HepG2 (cell line): Measurements from ENCODE around the gene TMEM221. TPM values are rescaled to one million over a fixed set of nuclear protein-coding genes. Genes with fewer than 3 reads are reported as not detected.

ENCODE experiments used
- CCAR2 ChIP-seq: fragments of 200-400 bp; formaldehyde crosslinking; optimal IDR thresholded peaks from 2 replicates; pipeline ENCODE3; 2018; ENCODE audit warnings: low read depth, mild to moderate bottlenecking, low read length, moderate library complexity
- HNF4A ChIP-seq: sonication (generic); formaldehyde crosslinking; IDR thresholded peaks from 2 replicates; pipeline ENCODE4 v1.4.0; 2020; ENCODE audit warnings: missing genetic modification reagents
- MIXL1 ChIP-seq: IDR thresholded peaks from 2 replicates; pipeline ENCODE4 v1.6.1; 2016
- MXI1 ChIP-seq: IDR thresholded peaks from 3 replicates; pipeline ENCODE4 v1.6.1; 2012; ENCODE audit warnings: low read depth, low read length, inconsistent platforms, borderline replicate concordance
- MYC ChIP-seq: sonication (generic); formaldehyde crosslinking; IDR thresholded peaks from 2 replicates; pipeline ENCODE4 v1.9.0; 2021; ENCODE audit warnings: missing genetic modification reagents, borderline replicate concordance
- NFE2 ChIP-seq: sonication (generic); formaldehyde crosslinking; IDR thresholded peaks from 2 replicates; pipeline ENCODE4 v1.4.0; 2020; ENCODE audit warnings: missing genetic modification reagents
- PHF8 ChIP-seq: sonication (generic); formaldehyde crosslinking; IDR thresholded peaks from 2 replicates; pipeline ENCODE4 v1.5.0; 2020; ENCODE audit warnings: missing genetic modification reagents
- PRMT3 ChIP-seq: sonication (generic); formaldehyde crosslinking; IDR thresholded peaks from 2 replicates; pipeline ENCODE4 v1.8.1; 2022; ENCODE audit warnings: low read depth, mild to moderate bottlenecking, moderate library complexity, missing genetic modification reagents, borderline replicate concordance
- ZFP37 ChIP-seq: sonication (generic); formaldehyde crosslinking; IDR thresholded peaks from 2 replicates; pipeline ENCODE4 v1.4.0; 2020; ENCODE audit warnings: missing genetic modification reagents, borderline replicate concordance
- ZNF256 ChIP-seq: sonication (generic); formaldehyde crosslinking; conservative IDR thresholded peaks from 2 replicates; pipeline ENCODE4 v1.4.0; 2020; ENCODE audit warnings: missing genetic modification reagents
- ZNF343 ChIP-seq: sonication (generic); formaldehyde crosslinking; IDR thresholded peaks from 2 replicates; pipeline ENCODE4 v1.4.0; 2020; ENCODE audit warnings: mild to moderate bottlenecking, missing genetic modification reagents
- ZNF788 ChIP-seq: sonication (generic); formaldehyde crosslinking; IDR thresholded peaks from 2 replicates; pipeline ENCODE4 v1.5.0; 2020; ENCODE audit warnings: mild to moderate bottlenecking, missing genetic modification reagents, borderline replicate concordance
- polyA plus RNA-seq, 8 experiments: library from polyadenylated mRNA; depleted of rRNA in 3 of 8; stranded (reverse) in 7 of 8; unstranded in 1 of 8; fragments of >200 nt; fragmentation: Illumina TruSeq in 4 of 8; extraction: Trizol in 4 of 8; gene quantifications; 2 replicates each; pipeline versions ENCODE4 v1.2.1 to v1.2.3, GENCODE V29; 2011 to 2016; ENCODE audit warnings: low read depth in 4 of 8, missing spikeins in 1 of 8, mixed read lengths in 1 of 8; ENCODE audit not compliant: insufficient read depth in 1 of 8
- total RNA-seq, 5 experiments: library from RNA; depleted of rRNA; stranded (reverse); fragments of >200 nt; fragmentation: Illumina TruSeq; extraction: Trizol; gene quantifications; 2 replicates each; pipeline ENCODE4 v1.2.3, GENCODE V29; 2016; ENCODE audit warnings: low read depth in 1 of 5
- TF ChIP-seq, protein P1 (sequence below): sonication (generic); formaldehyde crosslinking; IDR thresholded peaks from 2 replicates; pipeline ENCODE4 v1.5.1; 2020; ENCODE audit warnings: mild to moderate bottlenecking, moderate library complexity, missing genetic modification reagents
- TF ChIP-seq, protein P2 (sequence below): IDR thresholded peaks from 2 replicates; pipeline ENCODE4 v1.6.1; 2018; ENCODE audit warnings: missing genetic modification reagents
- TF ChIP-seq, protein P3 (sequence below): sonication (generic); formaldehyde crosslinking; IDR thresholded peaks from 2 replicates; pipeline ENCODE4 v1.4.0; 2020; ENCODE audit warnings: missing genetic modification reagents
- TF ChIP-seq, protein P4 (sequence below): sonication (generic); formaldehyde crosslinking; IDR thresholded peaks from 2 replicates; pipeline ENCODE4 v1.4.0; 2020; ENCODE audit warnings: missing genetic modification reagents
- TF ChIP-seq, protein P5 (sequence below): sonication (generic); formaldehyde crosslinking; IDR thresholded peaks from 2 replicates; pipeline ENCODE4 v1.8.1; 2023; ENCODE audit warnings: mild to moderate bottlenecking, missing genetic modification reagents, borderline replicate concordance
- TF ChIP-seq, protein P6 (sequence below): sonication (generic); formaldehyde crosslinking; IDR thresholded peaks from 2 replicates; pipeline ENCODE4 v1.8.0; 2022; ENCODE audit warnings: low read depth, missing genetic modification reagents

TMEM221 gene
- total and polyA plus RNA-seq, 2 of the 13 experiments (the other 11 are each of a cell fraction or from before 2014, with no cell fraction given) = 0.33 to 0.77 TPM

DNA sequence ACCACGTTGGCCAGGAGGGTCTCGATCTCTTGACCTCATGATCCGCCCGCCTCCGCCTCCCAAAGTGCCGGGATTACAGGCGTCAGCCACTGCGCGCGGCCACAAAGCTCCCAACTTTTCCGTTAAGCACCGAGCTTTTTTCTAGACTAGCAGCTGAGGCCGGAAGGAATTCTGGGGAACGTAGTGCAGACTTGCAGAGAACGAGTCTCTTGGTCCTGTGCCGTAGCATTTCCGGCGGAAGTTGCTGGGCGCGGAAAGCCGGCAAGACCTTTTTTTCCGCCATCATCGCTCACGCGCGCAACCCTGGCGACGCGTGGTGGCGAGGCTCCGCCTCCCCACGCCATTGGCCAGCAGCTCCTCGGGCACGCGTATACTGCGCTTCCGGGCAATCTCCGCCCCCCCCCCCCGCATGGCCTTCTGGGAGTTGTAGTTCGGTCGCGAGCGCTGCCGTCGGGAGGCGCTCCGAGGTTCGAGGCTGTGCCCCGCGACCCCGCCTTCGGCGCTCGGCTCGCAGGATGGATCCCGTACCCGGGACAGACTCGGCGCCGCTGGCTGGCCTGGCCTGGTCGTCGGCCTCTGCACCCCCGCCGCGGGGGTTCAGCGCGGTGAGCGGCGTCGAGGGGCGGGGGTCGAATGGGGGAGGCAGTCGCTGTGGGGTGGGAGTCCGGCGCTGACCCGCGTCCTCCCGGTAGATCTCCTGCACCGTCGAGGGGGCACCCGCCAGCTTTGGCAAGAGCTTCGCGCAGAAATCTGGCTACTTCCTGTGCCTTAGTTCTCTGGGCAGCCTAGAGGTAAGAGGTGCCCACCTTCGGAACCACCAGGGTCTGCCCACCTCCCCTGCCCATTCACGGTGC is 28.6 kb downstream of the TMEM221 start, which contains the start of gene MVB12A (continued):
- TF ChIP-seq, protein P1, sequence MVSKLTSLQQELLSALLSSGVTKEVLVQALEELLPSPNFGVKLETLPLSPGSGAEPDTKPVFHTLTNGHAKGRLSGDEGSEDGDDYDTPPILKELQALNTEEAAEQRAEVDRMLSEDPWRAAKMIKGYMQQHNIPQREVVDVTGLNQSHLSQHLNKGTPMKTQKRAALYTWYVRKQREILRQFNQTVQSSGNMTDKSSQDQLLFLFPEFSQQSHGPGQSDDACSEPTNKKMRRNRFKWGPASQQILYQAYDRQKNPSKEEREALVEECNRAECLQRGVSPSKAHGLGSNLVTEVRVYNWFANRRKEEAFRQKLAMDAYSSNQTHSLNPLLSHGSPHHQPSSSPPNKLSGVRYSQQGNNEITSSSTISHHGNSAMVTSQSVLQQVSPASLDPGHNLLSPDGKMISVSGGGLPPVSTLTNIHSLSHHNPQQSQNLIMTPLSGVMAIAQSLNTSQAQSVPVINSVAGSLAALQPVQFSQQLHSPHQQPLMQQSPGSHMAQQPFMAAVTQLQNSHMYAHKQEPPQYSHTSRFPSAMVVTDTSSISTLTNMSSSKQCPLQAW = peak; percentile 95
- TF ChIP-seq ZNF788 (CRISPR knock-in tag) = peak; percentile 76; the same call in 1 of the 2 replicates
- TF ChIP-seq ZFP37 (CRISPR knock-in tag) = 0 out of 2 replicates have a peak, but pooled peaks have one; percentile 55
- no peak for TF ChIP-seq PRMT3 (CRISPR knock-in tag)
- TF ChIP-seq, protein P2, sequence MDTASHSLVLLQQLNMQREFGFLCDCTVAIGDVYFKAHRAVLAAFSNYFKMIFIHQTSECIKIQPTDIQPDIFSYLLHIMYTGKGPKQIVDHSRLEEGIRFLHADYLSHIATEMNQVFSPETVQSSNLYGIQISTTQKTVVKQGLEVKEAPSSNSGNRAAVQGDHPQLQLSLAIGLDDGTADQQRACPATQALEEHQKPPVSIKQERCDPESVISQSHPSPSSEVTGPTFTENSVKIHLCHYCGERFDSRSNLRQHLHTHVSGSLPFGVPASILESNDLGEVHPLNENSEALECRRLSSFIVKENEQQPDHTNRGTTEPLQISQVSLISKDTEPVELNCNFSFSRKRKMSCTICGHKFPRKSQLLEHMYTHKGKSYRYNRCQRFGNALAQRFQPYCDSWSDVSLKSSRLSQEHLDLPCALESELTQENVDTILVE (CRISPR knock-in tag) = peak; percentile 77; the same call in 1 of the 2 replicates
- TF ChIP-seq, protein P3, sequence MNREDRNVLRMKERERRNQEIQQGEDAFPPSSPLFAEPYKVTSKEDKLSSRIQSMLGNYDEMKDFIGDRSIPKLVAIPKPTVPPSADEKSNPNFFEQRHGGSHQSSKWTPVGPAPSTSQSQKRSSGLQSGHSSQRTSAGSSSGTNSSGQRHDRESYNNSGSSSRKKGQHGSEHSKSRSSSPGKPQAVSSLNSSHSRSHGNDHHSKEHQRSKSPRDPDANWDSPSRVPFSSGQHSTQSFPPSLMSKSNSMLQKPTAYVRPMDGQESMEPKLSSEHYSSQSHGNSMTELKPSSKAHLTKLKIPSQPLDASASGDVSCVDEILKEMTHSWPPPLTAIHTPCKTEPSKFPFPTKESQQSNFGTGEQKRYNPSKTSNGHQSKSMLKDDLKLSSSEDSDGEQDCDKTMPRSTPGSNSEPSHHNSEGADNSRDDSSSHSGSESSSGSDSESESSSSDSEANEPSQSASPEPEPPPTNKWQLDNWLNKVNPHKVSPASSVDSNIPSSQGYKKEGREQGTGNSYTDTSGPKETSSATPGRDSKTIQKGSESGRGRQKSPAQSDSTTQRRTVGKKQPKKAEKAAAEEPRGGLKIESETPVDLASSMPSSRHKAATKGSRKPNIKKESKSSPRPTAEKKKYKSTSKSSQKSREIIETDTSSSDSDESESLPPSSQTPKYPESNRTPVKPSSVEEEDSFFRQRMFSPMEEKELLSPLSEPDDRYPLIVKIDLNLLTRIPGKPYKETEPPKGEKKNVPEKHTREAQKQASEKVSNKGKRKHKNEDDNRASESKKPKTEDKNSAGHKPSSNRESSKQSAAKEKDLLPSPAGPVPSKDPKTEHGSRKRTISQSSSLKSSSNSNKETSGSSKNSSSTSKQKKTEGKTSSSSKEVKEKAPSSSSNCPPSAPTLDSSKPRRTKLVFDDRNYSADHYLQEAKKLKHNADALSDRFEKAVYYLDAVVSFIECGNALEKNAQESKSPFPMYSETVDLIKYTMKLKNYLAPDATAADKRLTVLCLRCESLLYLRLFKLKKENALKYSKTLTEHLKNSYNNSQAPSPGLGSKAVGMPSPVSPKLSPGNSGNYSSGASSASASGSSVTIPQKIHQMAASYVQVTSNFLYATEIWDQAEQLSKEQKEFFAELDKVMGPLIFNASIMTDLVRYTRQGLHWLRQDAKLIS (CRISPR knock-in tag) = no peak
- TF ChIP-seq ZNF256 = peak; percentile 53; the same call in 1 of the 2 replicates
- TF ChIP-seq, protein P4, sequence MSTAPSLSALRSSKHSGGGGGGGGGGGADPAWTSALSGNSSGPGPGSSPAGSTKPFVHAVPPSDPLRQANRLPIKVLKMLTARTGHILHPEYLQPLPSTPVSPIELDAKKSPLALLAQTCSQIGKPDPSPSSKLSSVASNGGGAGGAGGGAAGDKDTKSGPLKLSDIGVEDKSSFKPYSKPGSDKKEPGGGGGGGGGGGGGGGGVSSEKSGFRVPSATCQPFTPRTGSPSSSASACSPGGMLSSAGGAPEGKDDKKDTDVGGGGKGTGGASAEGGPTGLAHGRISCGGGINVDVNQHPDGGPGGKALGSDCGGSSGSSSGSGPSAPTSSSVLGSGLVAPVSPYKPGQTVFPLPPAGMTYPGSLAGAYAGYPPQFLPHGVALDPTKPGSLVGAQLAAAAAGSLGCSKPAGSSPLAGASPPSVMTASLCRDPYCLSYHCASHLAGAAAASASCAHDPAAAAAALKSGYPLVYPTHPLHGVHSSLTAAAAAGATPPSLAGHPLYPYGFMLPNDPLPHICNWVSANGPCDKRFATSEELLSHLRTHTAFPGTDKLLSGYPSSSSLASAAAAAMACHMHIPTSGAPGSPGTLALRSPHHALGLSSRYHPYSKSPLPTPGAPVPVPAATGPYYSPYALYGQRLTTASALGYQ (CRISPR knock-in tag) = peak; percentile 64; the same call in 1 of the 2 replicates
- no peak for TF ChIP-seq NFE2
- 0 out of 2 replicates have a peak, but pooled peaks have one; percentile 14 for TF ChIP-seq HNF4A (CRISPR knock-in tag)
- TF ChIP-seq, protein P5, sequence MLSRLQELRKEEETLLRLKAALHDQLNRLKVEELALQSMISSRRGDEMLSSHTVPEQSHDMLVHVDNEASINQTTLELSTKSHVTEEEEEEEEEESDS (CRISPR knock-in tag) = peak; percentile 61; the same call in 1 of the 2 replicates
- TF ChIP-seq PHF8 (CRISPR knock-in tag) = peak; percentile 57; the same call in 1 of the 2 replicates
- TF ChIP-seq MYC (CRISPR knock-in tag) = peak; percentile 87; the same call in 1 of the 2 replicates
- TF ChIP-seq ZNF343 (CRISPR knock-in tag) = peak; percentile 82
- TF ChIP-seq, protein P6, sequence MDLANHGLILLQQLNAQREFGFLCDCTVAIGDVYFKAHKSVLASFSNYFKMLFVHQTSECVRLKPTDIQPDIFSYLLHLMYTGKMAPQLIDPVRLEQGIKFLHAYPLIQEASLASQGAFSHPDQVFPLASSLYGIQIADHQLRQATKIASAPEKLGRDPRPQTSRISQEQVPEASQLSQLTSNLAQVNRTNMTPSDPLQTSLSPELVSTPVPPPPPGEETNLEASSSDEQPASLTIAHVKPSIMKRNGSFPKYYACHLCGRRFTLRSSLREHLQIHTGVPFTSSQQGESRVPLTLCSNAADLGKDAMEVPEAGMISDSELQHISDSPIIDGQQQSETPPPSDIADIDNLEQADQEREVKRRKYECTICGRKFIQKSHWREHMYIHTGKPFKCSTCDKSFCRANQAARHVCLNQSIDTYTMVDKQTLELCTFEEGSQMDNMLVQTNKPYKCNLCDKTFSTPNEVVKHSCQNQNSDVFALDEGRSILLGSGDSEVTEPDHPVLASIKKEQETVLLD (CRISPR knock-in tag) = 0 out of 2 replicates have a peak, but pooled peaks have one; percentile 69
- TF ChIP-seq CCAR2 = no peak
- peak; percentile 70; the same call in 1 of the 3 replicates for TF ChIP-seq MXI1
- TF ChIP-seq MIXL1 (CRISPR knock-in tag) = 0 out of 2 replicates have a peak, but pooled peaks have one; percentile 63
